Activated CD4-positive, alpha-beta T cell treated with anti-CD3 and anti-CD28 coated beads, Interleukin-2, Interleukin-4, amounts not matched to agents 100 ng/mL and 50 ng/mL, durations not matched to agents 16 hours and 8 hours (primary cell): ENCODE results near the gene OSBPL2.

ENCODE experiments used
- DNase-seq: peaks from one replicate; pipeline ENCODE4 v3.0.0-alpha.2; 2020; ENCODE audit warnings: low spot score

The OSBPL2 gene

DNA sequence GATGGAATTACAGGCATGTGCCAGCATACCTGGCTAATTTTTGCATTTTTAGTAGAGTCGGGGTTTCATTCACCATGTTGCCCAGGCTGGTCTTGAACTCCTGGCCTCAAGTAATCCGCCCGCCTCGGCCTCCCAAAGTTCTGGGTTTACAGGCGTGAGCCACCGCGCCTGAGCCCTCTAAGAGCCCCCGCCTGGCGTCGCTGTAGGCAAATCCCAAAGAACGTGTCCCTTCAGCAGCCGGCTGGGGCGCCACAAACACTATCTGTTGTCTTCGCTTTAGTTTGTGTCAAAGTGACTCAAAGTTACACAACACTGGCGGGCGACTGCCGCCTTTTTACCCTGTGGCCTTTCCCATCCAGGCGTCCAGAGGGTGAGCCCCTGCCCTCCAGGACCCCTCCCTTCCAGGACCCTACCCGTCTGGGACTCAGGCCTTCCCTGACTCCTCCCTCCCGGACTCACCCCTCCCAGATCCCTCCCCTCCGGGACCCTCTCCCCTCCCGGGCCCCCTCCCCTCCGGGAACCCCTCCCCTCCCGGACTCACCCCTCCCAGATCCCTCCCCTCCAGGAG is 63.5 kb downstream of the OSBPL2 start:
- peak; percentile 93 for DNase-seq

- peak; percentile 97 for DNase-seq
These were observed 64.2 kb downstream of the OSBPL2 start, which contains the start of gene ADRM1 for GRCh38 chr20:62302341-62303061. TSS of gene ADRM1 (plus strand) at chr20:62302997. CDS start at chr20:62303569, 572 bp downstream.

DNA sequence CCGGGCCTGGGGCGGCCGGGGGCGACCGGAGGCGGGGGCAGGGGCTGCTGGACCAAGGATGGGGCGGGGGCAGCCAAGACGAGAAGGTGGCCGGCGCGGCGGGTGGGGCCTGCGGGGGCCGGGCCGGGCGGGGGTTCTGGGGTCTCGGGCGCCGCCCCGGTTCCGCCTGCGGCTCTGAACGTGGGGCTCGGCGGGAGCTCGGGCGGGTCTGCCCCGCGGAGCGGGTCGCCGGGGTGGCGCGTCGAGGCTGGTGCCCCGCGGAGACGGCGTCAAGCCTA is 64.7 kb downstream of the OSBPL2 start:
- no peak for DNase-seq

- DNase-seq: peak; percentile 20
These were observed 65.3 kb downstream of the OSBPL2 start for GRCh38 chr20:62303340-62304226.

GRCh38 chr20:62304331-62305148 is 66.2 kb downstream of the OSBPL2 start:
- no peak for DNase-seq

GRCh38 chr20:62305149-62305764 is 66.9 kb downstream of the OSBPL2 start:
- no peak for DNase-seq

DNA sequence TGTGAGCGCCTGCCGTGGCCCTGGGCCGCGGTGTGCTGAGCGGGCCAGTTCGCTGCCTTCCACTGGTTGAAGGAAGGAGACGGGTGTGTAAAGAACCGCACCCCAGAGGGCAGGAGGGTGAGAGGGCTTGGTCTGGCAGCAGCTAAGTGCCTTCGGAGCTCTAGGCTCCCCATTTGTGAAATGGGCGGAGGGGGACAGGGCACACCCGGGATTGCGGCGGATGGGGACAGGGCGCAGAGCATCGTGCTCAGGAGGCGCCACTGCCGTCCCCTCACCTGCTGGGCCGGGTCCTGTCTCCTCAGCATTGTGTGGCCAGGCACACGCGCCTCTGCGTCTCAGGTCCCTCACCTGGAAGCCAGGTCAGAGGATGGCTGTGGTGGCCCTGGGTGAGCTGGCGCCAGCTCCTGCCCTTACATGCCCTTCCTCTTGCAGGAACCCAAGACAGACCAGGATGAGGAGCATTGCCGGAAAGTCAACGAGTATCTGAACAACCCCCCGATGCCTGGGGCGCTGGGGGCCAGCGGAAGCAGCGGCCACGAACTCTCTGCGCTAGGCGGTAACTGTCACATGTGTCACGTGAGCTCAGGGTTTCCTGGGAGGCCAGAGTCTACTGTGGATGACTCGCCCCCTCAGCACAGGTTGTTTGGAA is 67.6 kb downstream of the OSBPL2 start:
- DNase-seq: no peak

- no peak for DNase-seq
These were observed 68.3 kb downstream of the OSBPL2 start for GRCh38 chr20:62306414-62307187.

DNA sequence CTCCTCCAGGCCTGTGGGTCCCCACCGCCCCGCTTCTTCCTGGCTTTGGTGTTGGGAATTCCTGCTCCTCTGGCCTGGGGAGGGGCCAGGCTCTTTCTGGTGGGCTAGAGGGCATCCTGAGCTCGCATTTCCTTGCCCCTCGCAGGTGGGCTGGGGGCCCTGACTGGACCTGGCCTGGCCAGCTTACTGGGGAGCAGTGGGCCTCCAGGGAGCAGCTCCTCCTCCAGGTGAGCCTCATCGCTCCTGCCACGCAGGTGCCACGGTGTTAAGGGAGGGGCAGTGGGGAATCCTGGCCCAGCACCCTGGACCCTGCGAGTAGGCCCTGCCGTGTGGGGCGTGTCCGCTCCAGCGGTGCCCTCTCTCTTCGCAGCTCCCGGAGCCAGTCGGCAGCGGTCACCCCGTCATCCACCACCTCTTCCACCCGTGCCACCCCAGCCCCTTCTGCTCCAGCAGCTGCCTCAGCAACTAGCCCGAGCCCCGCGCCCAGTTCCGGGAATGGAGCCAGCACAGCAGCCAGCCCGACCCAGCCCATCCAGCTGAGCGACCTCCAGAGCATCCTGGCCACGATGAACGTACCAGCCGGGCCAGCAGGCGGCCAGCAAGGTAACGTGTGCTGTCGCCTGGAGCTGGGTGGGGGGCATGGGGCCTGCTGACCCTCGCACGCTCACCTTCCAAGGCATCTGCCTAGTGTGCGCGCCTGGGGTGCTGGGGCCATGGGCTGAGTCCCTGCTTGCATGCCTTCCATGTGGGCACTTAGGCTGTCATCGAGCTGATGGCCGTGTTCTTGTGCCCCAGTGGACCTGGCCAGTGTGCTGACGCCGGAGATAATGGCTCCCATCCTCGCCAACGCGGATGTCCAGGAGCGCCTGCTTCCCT is 69.1 kb downstream of the OSBPL2 start:
- DNase-seq: no peak

GRCh38 chr20:62308102-62308822 is 69.9 kb downstream of the OSBPL2 start:
- no peak for DNase-seq

DNA sequence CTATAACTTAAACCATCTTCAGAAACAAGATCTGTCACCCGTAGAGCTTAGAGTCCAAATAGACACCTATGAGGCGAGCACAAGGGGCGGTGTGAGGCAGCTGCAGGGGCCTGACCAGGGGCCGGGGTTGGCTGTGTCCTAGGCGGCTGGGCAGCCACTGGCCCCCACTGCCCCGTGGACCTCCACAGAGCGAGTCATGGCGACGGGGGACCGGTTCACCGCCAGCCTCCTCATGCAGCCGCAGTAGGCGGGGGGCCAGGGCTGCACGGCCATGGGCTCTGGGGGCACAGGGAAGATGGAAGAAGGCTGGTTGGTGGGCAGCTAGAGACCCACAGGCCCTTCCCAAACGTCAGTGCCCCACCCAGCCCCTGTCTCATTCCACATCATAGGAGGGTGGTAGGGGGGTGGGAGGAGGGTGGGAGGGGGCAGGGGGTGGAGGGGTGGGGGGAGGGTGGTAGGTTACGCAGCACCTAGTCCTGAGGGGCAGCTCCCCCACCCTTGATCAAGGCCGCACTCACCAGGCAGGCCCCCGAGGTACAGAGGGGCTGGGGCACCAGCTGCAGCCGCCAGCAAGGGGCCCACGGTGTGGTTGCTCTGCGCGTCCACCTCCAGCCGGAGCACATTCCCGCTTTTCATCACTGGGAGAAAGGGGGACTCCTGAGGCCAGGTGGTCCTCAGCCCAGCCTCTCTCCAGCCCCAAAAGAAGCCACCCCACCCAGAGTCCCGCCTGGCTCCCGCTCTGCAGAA is 71.0 kb downstream of the OSBPL2 start:
- DNase-seq: no peak

DNA sequence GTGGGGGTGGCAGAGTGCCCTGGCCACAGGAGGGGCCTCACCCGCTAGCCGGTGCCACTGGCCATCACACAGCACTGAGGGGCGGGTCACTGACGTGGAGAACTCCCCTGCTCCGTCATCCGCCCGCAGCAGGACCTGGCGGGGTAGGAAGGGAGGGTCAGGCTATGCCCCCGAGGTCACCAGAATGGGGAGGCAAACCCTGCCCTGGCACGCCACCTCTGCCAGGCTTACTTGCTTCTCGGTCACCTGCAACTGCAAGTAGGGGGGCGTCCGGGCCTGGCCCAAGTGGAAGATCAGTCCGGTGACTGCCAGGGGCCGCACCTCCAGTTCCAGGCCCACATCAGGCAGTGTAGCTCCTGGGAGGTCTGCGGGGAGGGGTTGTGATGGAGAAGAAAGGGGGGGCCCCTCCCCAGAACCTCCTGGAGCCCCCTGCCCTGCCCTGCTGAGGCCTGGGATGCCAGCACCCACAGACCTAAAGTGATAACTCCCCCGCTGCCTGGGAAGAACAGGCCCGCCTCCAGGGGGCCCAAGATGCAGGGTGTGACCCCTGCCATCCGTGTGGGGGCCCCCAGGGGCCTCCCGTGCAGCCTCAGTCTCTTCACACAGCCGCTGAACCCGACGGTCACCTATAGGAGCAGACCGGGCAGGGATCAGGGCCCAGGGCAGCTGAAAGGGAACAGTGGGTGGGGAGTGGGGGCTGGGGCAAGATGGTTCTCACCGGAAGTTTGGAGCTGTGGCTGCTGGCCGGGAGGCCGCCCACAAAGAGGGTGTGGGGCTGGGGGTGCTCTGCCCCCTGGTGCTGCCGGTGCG is 71.8 kb downstream of the OSBPL2 start:
- no peak for DNase-seq

DNA sequence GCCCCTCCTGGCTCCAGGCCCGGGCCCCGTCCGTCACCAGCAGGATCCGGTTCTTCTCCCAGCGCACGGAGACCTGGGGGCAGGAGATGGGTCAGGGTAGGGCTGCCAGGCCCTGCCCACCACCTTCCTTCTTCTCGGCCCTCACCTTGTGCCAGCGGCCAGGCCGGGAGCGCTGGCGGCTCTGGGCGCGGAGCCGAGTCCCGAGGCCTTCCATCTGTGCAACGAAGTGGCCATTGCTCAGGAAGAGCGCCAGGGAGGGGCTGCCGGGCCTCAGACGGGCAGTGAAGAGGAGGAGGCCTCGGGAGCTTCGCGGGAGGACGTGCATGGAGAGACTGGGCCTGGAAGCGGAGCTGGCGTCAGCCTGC is 72.4 kb downstream of the OSBPL2 start:
- no peak for DNase-seq

- no peak for DNase-seq
These were observed 72.8 kb downstream of the OSBPL2 start for GRCh38 chr20:62311150-62311549.

DNA sequence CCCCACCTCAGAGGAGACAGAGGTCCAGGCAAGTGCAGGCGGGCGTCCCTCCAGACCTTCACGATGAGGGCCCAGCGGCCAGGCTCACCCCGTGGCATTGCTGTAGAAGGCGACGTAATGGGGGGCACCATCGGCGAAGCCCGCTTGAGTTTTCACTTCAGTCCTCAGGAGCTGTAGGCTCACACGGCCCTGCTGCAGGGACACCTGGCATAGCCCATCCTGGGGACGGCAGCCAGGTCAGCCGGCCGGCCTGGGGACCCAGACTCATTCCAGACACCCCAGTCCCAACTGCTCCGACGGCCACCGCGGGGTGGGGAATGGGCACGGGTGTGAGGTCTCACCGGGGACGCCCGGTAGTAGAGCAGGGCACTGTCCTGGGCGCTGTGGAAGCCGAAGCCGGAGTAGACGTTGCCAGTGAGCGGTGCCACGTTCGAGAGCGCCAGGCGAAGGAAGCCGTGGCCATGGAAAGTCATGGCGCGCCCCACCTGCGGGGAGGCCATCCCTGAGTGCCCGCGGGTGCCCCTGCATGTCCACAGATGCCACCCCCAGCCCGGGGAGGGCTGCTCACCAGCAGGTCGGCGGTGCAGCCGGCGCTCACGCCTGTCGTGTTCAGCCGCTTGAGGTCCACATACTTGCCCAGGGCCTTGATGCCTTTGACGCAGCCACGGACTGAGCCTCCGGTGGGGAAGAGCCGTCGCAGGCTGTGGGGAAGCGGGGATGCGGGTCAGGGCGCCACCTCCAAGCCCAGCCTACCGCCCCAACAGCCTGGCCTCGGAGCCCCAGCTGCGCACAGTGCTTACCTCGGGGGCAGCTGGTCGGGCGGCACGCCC is 73.7 kb downstream of the OSBPL2 start:
- no peak for DNase-seq

- DNase-seq: no peak
These were observed 74.3 kb downstream of the OSBPL2 start for GRCh38 chr20:62312662-62312977.

- DNase-seq: no peak
These were observed 74.7 kb downstream of the OSBPL2 start for GRCh38 chr20:62313021-62313420.
